ENCODE data around the gene KIF3A. TPM values are rescaled to one million over a fixed set of nuclear protein-coding genes. Genes with fewer than 3 reads are reported as not detected.

Gene KIF3A
- total and polyA plus RNA-seq, 2 of the 8 experiments (the other 6 are each of a cell fraction or from before 2014, with no cell fraction given): 3.1 to 13.1 TPM

DNA sequence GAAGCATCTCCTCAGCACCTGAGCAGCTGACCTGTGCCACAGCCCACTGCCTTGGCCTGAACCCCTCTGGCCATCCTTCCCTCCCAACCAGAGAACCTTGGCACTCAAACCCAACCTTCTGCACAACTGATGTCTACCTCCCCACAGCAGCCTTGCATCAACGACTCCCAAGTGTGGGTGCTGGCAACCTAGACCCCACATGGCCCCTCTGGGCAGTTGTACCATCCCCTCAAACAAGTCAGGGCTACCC is 29.4 kb upstream of the KIF3A start:
- no peaks in the 10 kb centered on the region for H3K23me2 ChIP-seq (ENCODE audit: low read depth, low read length)
- no peak overlapping the region for H3K4me3 ChIP-seq (ENCODE audit: extremely low read depth in 1 of 4, insufficient read depth in 2 of 4, low read depth in 3 of 4, low read length in 4 of 4)
- no peak overlapping the region for H4K8ac ChIP-seq (ENCODE audit: extremely low read depth, insufficient read depth, low read length)
- H3K14ac ChIP-seq (ENCODE audit: insufficient read length): no peak overlapping the region
- H2BK120ac ChIP-seq (replicated peaks; ENCODE audit: low read depth, low read length): no peak overlapping the region
- no peak overlapping the region for H2AK5ac ChIP-seq (ENCODE audit: low read depth, low read length)
- H3K79me2 ChIP-seq (ENCODE audit: control insufficient read depth in 1 of 2, insufficient read depth in 2 of 2, low read length in 2 of 2): no peaks in the 10 kb centered on the region
- peaks cover 6% of the 10 kb centered on the region for H3K79me1 ChIP-seq (ENCODE audit: low read depth, low read length)
- FAIRE-seq (no peak), DNase-seq (ENCODE audit: low read depth in 1 of 2, low spot score in 2 of 2) (no peak)
- H4K91ac ChIP-seq (replicated peaks; ENCODE audit: insufficient read length, low read length): no peak overlapping the region
- no peak overlapping the region for H3K23ac ChIP-seq (ENCODE audit: insufficient read length)
- H3K4ac ChIP-seq (replicated peaks; ENCODE audit: insufficient read length, low read depth, low read length): no peak overlapping the region
- H3K27ac ChIP-seq (ENCODE audit: low read depth, low read length): no peak overlapping the region
- H3K9ac ChIP-seq (replicated peaks in 1 of 4; ENCODE audit: extremely low read depth in 1 of 4, low read depth in 3 of 4, low read length in 3 of 4): no peak overlapping the region
- CTCF ChIA-PET (ENCODE audit: partially characterized antibody): interaction anchor here (0.8 to 8.0 kb wide), 7 partner anchors 11 to 88 kb away, joined by 3 to 60 read pairs (median 6); partner anchors contain the start of gene CCNI2
- H3K9me3 ChIP-seq (ENCODE audit: insufficient read depth in 2 of 2, low read depth in 1 of 2, low read length in 1 of 2): no peaks in the 10 kb centered on the region
- no peak overlapping the region for H2BK12ac ChIP-seq (ENCODE audit: low read depth, low read length)
- no peak overlapping the region for H3K56ac ChIP-seq (replicated peaks; ENCODE audit: insufficient read length, low read depth, low read length)
- peaks cover 0 to 10% (median 3%) of the 10 kb centered on the region in 4 experiments; a peak in 4 of 7 replicates for H3K4me1 ChIP-seq (replicated peaks in 1 of 4; ENCODE audit: control insufficient read depth in 3 of 4, insufficient read depth in 4 of 4, low read length in 3 of 4)
- POLR2A ChIA-PET (ENCODE audit: partially characterized antibody): interaction anchor here (0.9 to 1.3 kb wide), 2 partner anchors 9 to 52 kb away, joined by 3 read pairs; no protein-coding TSS in a partner anchor
- WGBS, 2 experiments (ENCODE audit: extremely low coverage in 1 of 2, insufficient coverage in 1 of 2, insufficient read length in 1 of 2, insufficient replicate concordance in 2 of 2, low coverage in 1 of 2, low lambda C conversion rate in 2 of 2, missing lambda C conversion rate in 1 of 2): 100% methylated on average over 1 of the region's 1 CpG; no CpG with 5 or more reads in 1 of the 2 experiments
- H3K36me3 ChIP-seq (ENCODE audit: control insufficient read depth in 2 of 4, insufficient read depth in 4 of 4, low read length in 3 of 4): no peaks in the 10 kb centered on the region
- no peak overlapping the region for H4K5ac ChIP-seq (ENCODE audit: insufficient read length, low read depth, low read length)
- no peak overlapping the region for H3K18ac ChIP-seq (ENCODE audit: extremely low read depth, low read length)
- H3K27me3 ChIP-seq (replicated peaks in 1 of 4; ENCODE audit: control insufficient read depth in 3 of 4, extremely low read depth in 1 of 4, insufficient read depth in 3 of 4, low read length in 3 of 4): no peaks in the 10 kb centered on the region; a peak in 1 of 7 replicates
- H2AFZ ChIP-seq (ENCODE audit: low read length): no peak overlapping the region
- peaks cover 0 to 9% of the 10 kb centered on the region in 2 experiments for H4K20me1 ChIP-seq (replicated peaks in 1 of 2; ENCODE audit: control insufficient read depth in 1 of 2, insufficient read depth in 2 of 2, low read length in 2 of 2)
- no peak overlapping the region for H2BK5ac ChIP-seq (ENCODE audit: low read depth, low read length)
- H3K4me2 ChIP-seq (ENCODE audit: insufficient read depth in 1 of 2, low read depth in 2 of 2, low read length in 2 of 2): no peak overlapping the region
- H2BK20ac ChIP-seq (ENCODE audit: low read length): no peak overlapping the region
- H2BK15ac ChIP-seq (ENCODE audit: low read length): no peak overlapping the region
- TF ChIP-seq RAD21 (IDR thresholded peaks at IDR 0.05 in 1 of 2, conservative IDR thresholded peaks at IDR 0.05 in 1 of 2; ENCODE audit: low read depth in 2 of 2, low read length in 2 of 2) (no peak), SAP30 (IDR thresholded peaks at IDR 0.05; ENCODE audit: insufficient read depth, insufficient replicate concordance, low read length) (no peak), RNF2 (IDR thresholded peaks at IDR 0.05; ENCODE audit: borderline replicate concordance, low read depth, low read length, missing control alignments, poor library complexity, severe bottlenecking) (no peak), TAF1 (IDR thresholded peaks at IDR 0.05; ENCODE audit: low read depth, low read length) (no peak), TAF7 (optimal IDR thresholded peaks at IDR 0.05; ENCODE audit: borderline replicate concordance, low read depth, low read length) (no peak), TBP (IDR thresholded peaks at IDR 0.05; ENCODE audit: low read depth, low read length) (no peak), SIX5 (IDR thresholded peaks at IDR 0.05; ENCODE audit: low read depth, low read length) (no peak), EZH2 (IDR thresholded peaks at IDR 0.05; ENCODE audit: low read depth, low read length, severe bottlenecking) (no peak), ZNF274 (IDR thresholded peaks at IDR 0.05; ENCODE audit: borderline replicate concordance, extremely low read depth, low read length) (no peak)
- TF ChIP-seq, protein P1, sequence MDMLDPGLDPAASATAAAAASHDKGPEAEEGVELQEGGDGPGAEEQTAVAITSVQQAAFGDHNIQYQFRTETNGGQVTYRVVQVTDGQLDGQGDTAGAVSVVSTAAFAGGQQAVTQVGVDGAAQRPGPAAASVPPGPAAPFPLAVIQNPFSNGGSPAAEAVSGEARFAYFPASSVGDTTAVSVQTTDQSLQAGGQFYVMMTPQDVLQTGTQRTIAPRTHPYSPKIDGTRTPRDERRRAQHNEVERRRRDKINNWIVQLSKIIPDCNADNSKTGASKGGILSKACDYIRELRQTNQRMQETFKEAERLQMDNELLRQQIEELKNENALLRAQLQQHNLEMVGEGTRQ (IDR thresholded peaks at IDR 0.05; ENCODE audit: low read length): no peak
- TF ChIP-seq, protein P2, sequence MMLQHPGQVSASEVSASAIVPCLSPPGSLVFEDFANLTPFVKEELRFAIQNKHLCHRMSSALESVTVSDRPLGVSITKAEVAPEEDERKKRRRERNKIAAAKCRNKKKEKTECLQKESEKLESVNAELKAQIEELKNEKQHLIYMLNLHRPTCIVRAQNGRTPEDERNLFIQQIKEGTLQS (IDR thresholded peaks at IDR 0.05; ENCODE audit: insufficient read depth, low read depth, low read length): no peak
